Measurements from ENCODE around the gene AFDN.

The AFDN gene

DNA sequence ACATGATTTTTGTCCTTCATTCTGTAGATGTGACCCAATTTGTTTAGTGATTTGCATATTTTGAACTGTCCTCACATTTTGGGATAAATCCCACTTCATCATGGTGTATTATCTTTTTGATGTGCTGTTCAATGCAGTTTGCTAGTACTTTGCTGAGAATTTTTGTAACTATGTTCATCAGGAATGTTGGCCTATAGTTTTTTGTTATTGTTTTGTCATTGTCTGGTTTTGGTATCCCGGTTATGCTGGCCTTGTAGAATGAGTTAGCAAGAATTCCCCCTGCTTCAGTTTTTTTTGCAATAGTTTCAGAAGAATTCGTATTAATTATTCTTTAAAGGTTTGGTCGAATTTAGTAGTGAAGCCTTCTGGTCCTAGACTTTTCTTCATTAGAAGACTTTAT is 182.6 kb downstream of the AFDN start:
- DNase-seq: no peak

DNA sequence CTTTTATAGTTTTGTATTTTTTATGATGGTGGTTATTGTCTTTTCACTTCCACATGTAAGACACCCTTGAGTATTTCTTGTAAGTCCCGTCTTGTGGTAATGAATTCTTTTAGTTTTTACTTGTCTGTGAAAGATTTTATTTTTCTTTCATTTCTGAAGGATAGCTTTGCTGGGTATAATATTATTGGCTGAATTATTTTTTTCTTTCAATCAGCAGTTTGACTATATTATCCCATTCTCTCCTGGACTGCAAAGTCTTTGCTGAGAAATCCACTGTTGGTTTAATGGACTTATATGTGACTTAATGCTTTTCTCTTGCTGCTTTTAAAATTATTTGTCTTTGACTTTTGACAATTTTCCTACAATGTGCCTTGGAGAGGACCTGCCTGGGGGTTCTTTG is 184.6 kb downstream of the AFDN start:
- DNase-seq: no peak

DNA sequence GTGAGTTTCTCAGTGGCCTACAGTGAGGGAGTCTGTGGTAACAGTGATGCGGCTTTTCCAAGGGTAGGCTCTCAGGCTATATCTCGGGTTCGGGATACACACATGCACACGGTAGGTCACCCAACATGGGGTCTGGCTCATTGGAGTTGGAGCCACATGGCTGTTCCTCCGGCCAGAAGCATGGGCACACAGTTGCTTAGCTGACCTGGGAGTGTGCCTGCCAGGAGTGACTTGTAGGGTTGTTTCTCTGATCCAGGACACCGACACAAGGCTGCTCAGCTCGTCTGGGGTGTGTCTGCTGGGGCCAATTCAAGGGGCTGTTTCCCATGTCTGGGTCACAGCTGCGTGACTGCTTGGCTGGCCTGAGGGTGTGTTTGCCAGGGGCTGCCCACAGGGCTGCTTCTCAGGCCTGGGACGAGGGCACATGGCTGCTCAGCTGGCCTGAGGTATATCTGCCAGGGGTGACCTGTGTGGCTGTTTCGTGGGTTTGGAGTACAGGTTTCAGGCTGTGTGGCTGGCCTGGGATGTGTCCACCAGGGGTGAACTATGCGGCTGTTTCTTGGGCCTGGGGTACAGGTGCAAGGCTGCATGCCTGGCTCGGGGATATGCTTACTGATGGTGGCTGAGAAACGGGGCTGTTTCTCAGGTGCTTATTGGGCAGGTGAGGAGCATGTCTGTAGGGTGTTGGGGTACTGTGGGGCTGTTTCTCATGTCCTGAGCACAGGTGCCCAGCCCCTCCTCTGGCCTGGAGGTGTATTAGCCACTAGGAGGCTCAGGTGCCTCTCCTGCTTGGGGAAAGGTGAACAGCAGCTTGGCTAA is 185.9 kb downstream of the AFDN start:
- no peak for DNase-seq

DNA sequence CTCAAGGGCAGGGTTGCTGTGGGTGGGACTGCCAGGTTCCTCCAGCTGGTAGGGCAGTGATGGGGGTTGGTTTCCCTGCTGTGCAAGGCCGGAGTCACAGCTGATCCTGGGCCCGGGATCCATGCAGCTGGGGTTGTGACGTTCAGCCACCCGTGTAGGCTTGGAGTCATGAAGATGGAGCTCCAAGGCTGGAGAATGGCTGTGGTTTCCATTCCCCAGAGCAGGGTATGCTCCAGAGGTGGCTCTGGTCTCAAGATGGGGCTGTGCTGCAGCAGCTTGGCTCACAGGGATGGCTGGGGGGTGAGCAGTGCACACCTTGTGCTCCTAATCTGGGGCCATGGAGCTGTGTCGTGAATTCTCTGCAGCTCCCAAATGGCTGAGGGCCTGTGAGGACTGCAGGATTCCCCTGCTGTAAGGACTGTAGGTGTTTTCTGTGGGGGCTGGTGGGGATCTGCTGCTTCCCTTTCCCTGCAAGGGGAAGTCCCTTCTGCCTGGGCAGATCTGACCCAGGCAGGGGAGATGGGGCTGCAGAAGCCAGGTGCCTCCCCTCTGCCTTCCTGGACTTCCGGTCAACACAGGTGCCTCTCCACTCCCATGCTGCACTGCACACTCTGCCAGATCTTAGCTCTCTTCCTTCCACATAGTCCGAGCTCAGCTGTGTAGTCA is 186.7 kb downstream of the AFDN start:
- no peak for DNase-seq

DNA sequence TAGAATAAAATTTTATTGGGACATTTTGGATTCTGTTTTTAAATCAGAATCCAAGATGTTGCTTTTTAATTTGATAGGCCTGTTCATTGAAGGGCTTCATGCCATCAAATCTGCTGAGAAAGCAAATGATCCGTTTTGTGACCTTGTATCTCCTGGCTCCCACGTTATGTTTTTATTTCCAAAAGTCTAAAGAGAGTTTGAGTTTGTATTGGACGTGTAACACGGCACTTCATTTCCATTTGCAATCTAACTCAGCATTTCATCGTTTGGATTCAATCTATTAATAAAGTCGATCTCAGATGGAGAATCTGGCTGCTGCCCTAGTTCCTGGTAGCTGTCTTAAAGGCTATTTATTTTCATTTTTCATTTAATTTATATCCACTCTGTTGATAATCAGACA is 187.7 kb downstream of the AFDN start:
- DNase-seq: no peak

DNA sequence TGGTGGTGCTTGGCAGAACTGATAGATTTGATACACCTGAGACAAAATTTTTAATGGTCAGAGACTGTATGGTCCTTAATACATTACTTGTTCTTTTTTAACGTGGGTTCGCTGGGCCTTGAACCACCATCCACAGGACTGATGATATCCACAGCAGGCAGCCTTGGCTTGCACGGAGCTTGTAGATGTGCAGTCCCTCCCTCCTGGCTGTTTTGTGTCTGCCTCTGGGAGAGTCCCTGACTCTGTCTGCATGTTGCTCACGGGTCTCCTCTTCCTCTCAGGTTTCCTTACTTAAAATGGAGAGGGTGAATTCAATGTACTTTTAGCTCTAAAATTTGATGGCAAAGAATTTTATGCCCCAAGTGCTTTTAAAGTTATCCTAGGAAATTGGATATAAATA is 188.3 kb downstream of the AFDN start:
- DNase-seq: no peak

DNA sequence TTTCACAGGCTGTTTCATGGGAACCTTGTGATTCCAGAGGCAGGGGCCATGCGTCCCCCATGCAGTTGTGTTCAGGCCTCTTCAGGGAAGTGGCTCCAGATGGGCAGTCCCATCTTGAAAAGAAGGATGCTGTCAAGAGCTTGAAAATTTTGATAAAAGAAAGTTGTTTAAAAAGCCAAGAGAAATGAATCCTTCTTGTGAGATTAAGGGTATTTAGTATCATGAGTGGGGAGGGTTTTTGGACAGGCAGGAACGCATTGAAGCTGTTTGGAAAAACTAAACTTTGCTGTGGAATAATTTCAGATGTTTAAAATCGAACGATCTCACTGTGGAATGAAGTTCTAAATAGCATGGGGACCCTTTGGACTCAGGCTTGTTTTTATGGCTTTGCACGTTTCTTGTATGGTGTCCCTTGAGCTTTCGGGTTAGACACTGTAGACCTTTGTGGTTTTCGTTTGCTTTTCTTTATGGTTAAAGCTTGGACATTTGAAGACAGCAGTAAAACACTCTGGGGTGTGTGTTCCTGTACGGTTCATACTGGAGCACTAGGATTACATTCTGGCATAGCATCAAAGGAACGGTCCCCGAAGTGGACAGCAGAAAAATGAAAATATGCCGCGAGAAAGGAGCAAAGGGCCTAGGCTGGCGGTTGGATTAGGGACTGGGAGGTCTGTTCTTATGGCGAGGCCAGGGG is 188.9 kb downstream of the AFDN start:
- DNase-seq: no peak

DNA sequence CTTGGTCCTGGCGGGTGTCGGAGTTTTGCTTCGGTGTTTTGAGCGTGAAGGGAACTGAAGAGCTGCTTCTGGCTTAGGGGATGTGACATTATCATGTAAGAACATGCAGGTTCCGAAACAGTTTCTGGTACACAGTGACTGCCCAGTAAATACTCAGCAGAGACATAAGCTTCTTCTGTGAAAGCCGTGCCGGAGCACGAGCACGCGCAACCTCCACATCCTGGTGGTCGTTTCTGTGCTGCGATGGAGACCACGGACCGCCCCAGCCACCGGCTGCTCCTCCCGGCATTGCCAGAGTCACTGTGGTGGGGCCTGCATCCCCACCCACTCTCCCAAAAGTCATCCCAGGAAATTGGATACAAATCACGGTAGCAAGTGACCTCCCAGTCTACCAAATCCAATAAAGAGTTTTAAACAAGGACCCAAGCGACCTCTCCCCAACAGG is 189.5 kb downstream of the AFDN start:
- no peak for DNase-seq

DNA sequence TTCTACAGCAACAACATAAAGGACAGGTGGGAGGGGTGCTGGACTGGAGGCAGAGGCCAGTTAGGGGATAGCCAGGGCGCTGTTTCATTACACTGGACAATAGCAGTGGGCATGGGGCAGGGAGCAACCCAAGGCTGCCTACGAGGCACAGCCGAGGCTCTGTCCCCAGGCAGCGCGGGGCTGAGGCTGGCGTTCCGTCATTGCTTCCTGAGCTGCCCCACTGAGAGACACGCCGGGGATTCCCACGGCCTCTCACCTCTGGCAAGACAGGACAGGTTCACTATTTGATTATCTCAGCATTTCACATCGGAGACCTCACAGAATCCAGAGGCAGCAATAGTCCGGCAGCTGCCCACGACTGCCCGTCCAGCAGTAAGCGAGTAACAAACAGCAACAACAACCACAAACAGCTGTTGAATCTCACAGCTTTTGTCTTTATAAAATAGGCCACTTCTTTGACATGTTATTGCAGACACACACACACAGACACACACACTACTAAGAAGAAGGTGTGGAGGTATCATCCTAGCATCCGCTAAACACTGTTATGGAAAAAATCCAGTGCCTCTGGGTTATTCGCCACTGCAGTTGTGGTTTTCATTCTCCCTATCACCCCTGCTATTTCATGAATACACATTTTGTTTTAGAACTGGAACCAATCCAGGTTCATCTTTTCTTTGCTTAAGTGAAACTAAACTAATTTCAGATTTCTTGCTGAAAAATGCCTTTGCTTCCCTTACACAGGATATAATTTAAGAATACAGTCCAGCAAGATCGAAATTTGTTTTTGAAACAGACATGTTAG is 190.2 kb downstream of the AFDN start:
- no peak for DNase-seq

DNA sequence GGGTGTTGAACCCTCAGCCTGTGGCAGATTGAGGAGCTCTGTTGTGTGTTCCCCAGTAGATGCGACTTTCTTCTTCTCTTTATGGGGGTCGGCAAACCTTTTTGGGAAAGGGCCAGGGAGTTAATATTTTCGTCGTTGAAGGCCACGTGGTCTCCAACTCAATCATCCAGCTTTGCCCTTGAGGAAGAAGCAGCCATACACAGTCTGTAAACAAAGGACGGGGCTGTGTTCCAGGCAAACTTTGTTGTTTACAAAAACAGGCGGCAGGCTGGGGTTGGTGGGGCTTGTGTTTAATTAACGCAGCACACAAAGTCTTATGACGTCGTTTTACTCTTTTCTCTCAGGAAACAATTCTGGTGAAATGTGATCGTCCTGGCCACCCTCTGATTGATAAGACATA is 190.9 kb downstream of the AFDN start:
- no peak for DNase-seq

DNA sequence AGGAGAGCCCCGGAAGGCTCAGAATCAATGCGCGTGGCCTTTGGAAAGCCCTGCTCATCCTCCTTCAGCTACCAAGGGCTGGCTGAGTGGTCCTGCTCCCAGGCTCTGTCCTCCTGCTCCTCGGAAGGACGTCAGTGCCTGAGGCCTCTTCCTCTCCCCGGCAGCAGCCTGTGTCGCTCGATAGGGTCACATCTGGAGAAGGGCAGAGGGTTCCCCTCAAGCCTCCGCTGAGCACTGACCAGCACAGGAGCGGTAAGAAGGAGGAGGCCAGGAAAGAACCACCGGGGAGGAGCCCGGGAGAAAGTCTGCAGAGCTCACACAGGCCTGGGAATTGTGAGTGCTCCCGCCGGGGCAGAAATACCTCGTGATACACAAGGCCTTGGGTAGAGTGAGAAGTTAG is 192.0 kb downstream of the AFDN start:
- DNase-seq: no peak

DNA sequence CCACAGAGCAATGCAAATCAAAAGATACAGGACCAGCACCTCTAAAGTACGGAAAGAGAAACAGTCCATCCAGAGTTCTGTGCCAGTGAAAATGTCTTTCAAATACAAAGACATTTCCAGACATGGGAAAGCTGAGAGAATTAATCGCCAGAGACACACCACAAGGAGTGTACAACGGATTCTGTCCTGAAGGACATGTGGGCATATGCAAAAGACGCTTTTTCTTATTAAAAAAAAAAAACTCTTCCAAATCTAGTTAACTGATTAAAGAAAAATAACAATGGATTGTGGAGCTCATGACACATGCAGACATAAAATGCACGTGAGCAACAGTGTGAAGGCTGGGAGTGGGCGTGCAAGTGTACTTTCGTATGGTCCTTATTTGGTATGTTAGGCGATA is 193.5 kb downstream of the AFDN start:
- no peak for DNase-seq

DNA sequence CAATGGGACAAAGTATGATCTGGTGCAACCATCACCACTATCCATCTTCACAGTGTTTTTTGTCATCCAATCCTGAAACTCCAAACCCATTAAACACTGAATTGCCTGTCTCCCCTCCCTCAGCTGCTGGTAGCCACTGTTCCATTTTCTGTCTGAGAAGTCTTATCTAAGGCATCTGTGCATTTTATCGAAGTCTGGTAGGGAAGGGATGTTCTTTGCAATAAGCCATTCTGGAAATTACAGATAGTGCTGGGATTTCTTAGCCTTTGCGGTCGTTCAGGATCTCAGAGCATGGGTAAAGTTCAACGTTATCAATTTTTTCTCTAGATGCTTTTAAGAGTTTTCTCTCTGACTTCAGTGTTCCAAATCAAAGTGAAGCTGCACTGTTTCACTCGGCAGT is 194.9 kb downstream of the AFDN start:
- no peak for DNase-seq

All from inflammatory macrophage treated with lipopolysaccharide for 1 hour (primary cell).